HG03064 (cell line): ENCODE results near the gene KRT33B.
"Not testable (repeated sequence)": the region's sequence is repeated elsewhere in the genome, so short reads cannot be mapped to it uniquely, and the experiment has no call there.

ENCODE experiments used
- ATAC-seq: cut with Tn5 transposase; IDR thresholded peaks from one replicate; pipeline ENCODE4 v1.9.1; 2021; ENCODE audit warnings: low read depth; ENCODE audit not compliant: unreplicated experiment

The KRT33B gene

GRCh38 chr17:41350381-41350878 lies 19.2 kb downstream of the KRT33B start, which contains the start of gene KRT33A:
Gene KRT33A (minus strand): TSS chr17:41350828. CDS start chr17:41350767, 61 bp downstream.
- not testable (repeated sequence) for ATAC-seq

DNA sequence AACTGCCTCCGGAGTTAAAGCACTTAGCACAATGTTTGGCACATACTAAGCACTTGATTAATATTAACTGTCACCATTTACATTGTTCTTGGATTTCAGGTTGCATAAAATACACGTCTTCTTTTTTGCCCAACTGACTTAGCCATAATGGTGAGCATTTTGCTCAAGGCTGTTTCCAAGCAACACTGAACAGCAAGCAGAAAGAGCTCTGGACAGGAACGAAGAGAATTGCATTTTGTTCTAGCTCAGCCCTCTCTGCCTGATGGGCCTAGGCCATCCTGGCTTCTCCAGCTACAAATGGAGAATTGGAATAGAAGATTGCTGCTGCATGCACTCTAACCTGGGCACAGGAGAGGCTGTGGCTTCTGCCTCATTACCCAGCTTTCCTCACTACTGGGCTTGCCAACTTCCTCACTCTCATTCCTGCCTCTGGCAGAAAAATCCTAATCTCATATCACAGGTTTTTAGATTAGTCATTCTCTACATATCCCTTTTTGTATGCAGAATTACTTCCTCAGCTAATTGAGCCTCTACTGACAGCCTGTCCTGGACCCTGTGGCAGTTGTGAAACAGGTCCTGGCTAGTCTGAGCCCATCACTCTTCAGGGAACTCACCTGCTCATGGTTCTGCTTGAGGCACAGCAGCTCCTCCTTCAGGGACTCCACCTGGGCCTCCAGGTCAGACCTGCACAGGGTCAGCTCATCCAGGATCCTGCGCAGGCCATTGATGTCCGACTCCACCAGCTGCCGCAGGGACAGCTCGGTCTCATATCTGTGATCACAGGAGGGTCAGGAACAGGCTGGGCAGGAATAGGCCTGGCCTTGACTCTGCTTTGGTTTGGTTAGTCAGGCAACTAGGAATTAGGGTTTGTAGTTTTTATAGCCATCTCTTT lies 21.5 kb downstream of the KRT33B start:
- no peak for ATAC-seq

DNA sequence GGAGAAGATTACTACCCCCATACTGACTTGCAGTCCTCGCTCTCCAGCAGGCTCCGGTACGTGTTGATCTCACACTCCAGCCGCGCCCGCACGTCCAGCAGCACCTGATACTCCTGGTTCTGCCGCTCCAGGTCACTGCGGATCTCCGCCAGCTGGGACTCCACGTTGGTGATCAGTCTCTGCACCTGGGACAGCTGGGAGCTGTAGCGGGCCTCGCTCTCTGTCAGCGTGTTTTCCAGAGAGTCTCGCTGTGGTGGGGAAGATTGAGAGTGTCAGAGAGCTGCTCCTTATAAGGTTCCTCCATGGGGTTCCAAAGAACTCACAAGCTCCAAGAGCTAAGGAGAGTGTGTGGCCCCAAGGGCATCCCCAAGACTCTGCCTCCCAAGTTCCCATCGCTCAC lies 23.2 kb downstream of the KRT33B start:
- not testable (repeated sequence) for ATAC-seq

DNA sequence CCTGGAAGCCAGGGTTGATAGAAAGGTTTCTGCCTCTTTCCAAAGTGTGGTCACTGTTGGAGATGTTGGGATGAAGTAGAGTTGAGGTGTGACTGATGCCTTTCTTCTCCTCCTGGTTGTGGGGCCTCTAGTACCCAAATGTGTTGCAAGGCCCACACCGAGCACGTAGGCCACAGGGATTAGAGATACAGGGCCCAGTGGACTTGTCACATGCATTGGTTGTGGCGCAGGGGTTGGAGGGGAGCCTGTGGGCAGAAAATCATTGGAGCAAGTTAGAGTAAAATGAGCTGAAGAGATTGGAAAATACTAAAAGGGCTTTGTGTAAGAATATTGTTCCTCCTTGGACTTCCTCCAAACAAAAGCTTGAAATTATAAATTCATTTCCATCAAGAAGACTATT lies 23.6 kb downstream of the KRT33B start:
- no peak for ATAC-seq

DNA sequence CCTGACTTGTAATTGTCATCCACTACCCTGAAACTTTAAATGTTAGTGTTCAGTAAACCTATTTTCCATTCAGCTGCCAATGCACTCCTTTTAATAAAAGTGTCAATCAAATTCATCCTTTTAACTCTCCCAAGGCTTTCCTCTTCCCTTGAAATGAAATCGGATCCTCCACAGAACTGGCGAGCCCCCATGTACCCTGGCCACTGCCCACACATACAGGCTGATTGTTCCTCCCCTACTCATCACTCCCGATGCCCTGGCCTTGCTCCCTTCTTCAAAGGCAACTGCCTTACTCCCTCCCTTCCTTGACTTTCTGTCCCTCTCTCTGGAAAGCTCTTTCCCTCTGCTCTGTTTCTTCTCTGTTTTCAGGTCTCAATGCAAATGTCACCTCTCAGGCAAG lies 26.6 kb downstream of the KRT33B start:
- ATAC-seq: no peak

GRCh38 chr17:41340934-41341861 lies 28.4 kb downstream of the KRT33B start:
- no peak for ATAC-seq

- ATAC-seq: no peak
Measured at GRCh38 chr17:41340494-41340893, 29.1 kb downstream of the KRT33B start.

- no peak for ATAC-seq
Measured at GRCh38 chr17:41339571-41340172, 29.9 kb downstream of the KRT33B start.

GRCh38 chr17:41338961-41339485 lies 30.6 kb downstream of the KRT33B start:
- no peak for ATAC-seq

DNA sequence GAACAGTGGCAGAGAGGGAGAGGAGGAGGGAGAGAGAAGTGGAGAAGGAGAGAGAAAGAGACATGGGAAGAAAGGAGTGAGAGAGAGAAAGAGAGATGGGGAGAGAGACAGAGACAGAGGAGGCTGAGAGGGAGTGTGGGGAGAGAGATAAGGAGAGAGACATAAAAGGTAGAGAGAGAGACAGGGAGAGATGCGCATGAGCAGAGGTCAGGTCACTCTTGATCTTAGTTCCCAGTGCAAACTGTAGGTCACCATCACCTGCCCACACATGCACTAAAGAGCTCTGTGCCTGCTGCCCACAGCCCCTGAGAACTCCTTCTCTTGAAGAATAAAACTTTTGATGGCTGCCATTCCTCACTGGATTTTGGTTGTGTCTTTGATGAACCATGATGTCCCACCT lies 33.9 kb downstream of the KRT33B start:
- ATAC-seq: no peak

- no peak for ATAC-seq
Measured at GRCh38 chr17:41334385-41335305, 35.0 kb downstream of the KRT33B start.

GRCh38 chr17:41333836-41334235 lies 35.8 kb downstream of the KRT33B start:
- ATAC-seq: no peak

GRCh38 chr17:41333098-41333497 lies 36.5 kb downstream of the KRT33B start:
- ATAC-seq: no peak

DNA sequence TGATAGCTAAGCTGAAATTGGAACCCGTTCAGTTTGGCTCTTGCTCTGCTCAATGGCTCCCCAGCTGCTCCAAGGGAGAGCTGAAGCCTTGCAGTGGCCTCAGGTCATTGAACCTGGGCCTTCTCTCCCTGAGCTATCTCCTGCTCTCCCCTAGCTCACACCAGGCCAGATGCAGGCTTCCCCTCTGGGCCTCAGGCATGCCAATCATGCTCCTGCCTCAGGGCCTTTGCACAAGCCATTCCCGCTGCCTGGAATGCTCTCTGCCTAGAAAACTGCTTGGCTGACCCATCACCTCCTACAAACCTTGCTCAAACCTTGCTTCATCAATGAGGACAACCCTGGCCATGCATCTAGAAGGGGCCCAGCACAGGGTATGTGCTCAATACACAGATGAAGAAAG lies 37.4 kb downstream of the KRT33B start:
- ATAC-seq: no peak

GRCh38 chr17:41331606-41332005 lies 38.0 kb downstream of the KRT33B start:
- ATAC-seq: no peak

GRCh38 chr17:41329279-41329948 lies 40.2 kb downstream of the KRT33B start:
- no peak for ATAC-seq

DNA sequence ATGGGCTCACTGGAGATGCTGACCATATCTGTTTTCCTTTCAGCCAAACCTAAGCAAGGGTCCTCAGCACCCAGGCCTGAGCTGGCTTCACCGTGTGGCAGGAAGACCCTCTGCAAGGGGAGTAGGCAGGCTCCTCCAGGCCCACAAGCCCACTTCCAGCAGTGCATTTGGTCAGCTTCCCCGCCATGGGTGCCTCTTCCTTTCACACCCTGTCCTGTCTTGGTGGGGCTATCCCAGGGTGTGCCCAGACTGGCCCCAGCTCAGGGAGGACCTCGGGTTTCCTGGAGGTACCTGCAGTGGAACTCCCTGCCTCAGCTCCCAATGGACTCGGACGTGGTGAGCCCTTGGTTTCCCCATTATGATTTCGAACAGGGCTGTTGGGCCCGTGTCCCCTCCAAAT lies 41.4 kb downstream of the KRT33B start:
- no peak for ATAC-seq

- ATAC-seq: no peak
Measured at GRCh38 chr17:41327411-41328120, 42.0 kb downstream of the KRT33B start.
